GM12872 (cell line): ENCODE results near the gene HID1.

ENCODE experiments used
- CTCF ChIP-seq: IDR thresholded peaks from 3 replicates; pipeline ENCODE4 v1.5.1; 2011; ENCODE audit warnings: low read depth, mild to moderate bottlenecking, low read length, moderate library complexity; ENCODE audit not compliant: insufficient read depth

Gene HID1

DNA sequence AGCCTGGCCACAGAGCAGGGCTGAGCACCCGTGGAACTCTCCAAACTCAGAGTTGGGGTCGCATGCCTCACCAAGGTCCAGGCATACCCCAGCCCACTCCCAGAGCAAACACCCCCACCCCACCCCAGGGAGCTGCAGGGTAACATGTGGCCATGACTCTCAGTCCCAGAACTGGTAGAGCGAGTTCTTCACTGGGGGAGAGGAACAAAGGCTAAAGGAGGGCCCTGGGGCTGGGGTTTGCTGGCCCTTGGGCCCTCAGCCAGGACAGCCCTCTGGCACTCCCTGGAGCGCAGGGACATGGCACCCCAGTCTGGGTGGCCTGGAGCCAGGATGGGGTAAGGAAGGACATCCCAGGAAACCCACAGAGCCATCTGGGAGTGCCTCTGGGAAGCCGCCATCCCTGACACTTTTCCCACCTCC is 4.2 kb downstream of the HID1 start:
- no peak for TF ChIP-seq CTCF

GRCh38 chr17:74964988-74965622 is 7.5 kb downstream of the HID1 start:
- TF ChIP-seq CTCF: no peak

GRCh38 chr17:74964246-74964761 is 8.3 kb downstream of the HID1 start:
- no peak for TF ChIP-seq CTCF

GRCh38 chr17:74963656-74964055 is 8.9 kb downstream of the HID1 start:
- peak; percentile 39; the same call in 2 of the 3 replicates for TF ChIP-seq CTCF

- TF ChIP-seq CTCF: no peak
Measured at GRCh38 chr17:74962622-74963394, 9.8 kb downstream of the HID1 start.

GRCh38 chr17:74961657-74962350 is 10.8 kb downstream of the HID1 start:
- TF ChIP-seq CTCF: peak; percentile 75
